Neuronal stem cell (in vitro differentiated cells): Measurements from ENCODE around the gene ZACN. TPM values are rescaled to one million over a fixed set of nuclear protein-coding genes. Genes with fewer than 3 reads are reported as not detected.

Experiments
- DNase-seq: peaks from one replicate; pipeline ENCODE4 v3.0.0-alpha.2; 2013; ENCODE audit warnings: low spot score
- H2AFZ ChIP-seq: one replicate; pipeline ENCODE4 v1.6.1; 2013; ENCODE audit warnings: mild to moderate bottlenecking, low read length, inconsistent platforms
- H2AK5ac ChIP-seq: 2 replicates; pipeline ENCODE4 v1.6.1; 2013; ENCODE audit warnings: low read depth, mild to moderate bottlenecking, inconsistent platforms, low read length, moderate library complexity, mixed read lengths
- H2BK120ac ChIP-seq: 2 replicates; pipeline ENCODE4 v1.6.1; 2013; ENCODE audit warnings: low read depth, mild to moderate bottlenecking, inconsistent platforms, low read length, moderate library complexity, mixed read lengths
- H2BK12ac ChIP-seq: one replicate; pipeline ENCODE4 v1.6.1; 2013; ENCODE audit warnings: low read length, inconsistent platforms
- H2BK15ac ChIP-seq: 2 replicates; pipeline ENCODE4 v1.6.1; 2013; ENCODE audit warnings: mild to moderate bottlenecking, low read length, inconsistent platforms, mixed read lengths
- H2BK5ac ChIP-seq: one replicate; pipeline ENCODE4 v1.6.1; 2013; ENCODE audit warnings: inconsistent platforms, mild to moderate bottlenecking, low read length, moderate library complexity
- H3K14ac ChIP-seq: one replicate; pipeline ENCODE4 v1.6.1; 2013; ENCODE audit warnings: low read length, inconsistent platforms
- H3K18ac ChIP-seq: 2 replicates; pipeline ENCODE4 v1.6.1; 2013; ENCODE audit warnings: low read length, inconsistent platforms
- H3K23ac ChIP-seq: 2 replicates; pipeline ENCODE4 v1.6.1; 2013; ENCODE audit warnings: low read depth, mild to moderate bottlenecking, mixed read lengths, low read length, inconsistent platforms; ENCODE audit not compliant: poor library complexity
- H3K27ac ChIP-seq: replicated peaks from 3 replicates; pipeline ENCODE4 v1.5.1; 2013; ENCODE audit warnings: low read length, inconsistent platforms
- H3K27me3 ChIP-seq, 3 experiments: 2 replicates each; pipeline ENCODE4 v1.6.1; 2013; ENCODE audit warnings: low read length in 3 of 3, mild to moderate bottlenecking in 2 of 3, inconsistent platforms in 1 of 3, low read depth in 1 of 3, mixed read lengths in 1 of 3, moderate library complexity in 1 of 3; ENCODE audit not compliant: control insufficient read depth in 3 of 3, insufficient read depth in 3 of 3
- H3K36me3 ChIP-seq, 2 donors: replicated peaks in 1 of 2; 2 replicates each; pipeline ENCODE4 v1.6.1; 2013; ENCODE audit warnings: low read length in 2 of 2; ENCODE audit not compliant: control insufficient read depth in 2 of 2, insufficient read depth in 2 of 2
- H3K4ac ChIP-seq: 2 replicates; pipeline ENCODE4 v1.6.1; 2013; ENCODE audit warnings: inconsistent platforms, mild to moderate bottlenecking, low read length, moderate library complexity
- H3K4me1 ChIP-seq, 2 donors: 1 replicate in 1 of 2; 2 replicates in 1 of 2; pipeline ENCODE4 v1.6.1; 2013; ENCODE audit warnings: low read length in 2 of 2, low read depth in 1 of 2; ENCODE audit not compliant: control insufficient read depth in 2 of 2, insufficient read depth in 1 of 2
- H3K4me2 ChIP-seq: one replicate; pipeline ENCODE4 v1.6.1; 2013; ENCODE audit warnings: mild to moderate bottlenecking, low read length, inconsistent platforms; ENCODE audit not compliant: insufficient read depth, poor library complexity, severe bottlenecking
- H3K4me3 ChIP-seq, 2 donors: 2 replicates each; pipeline ENCODE4 v1.5.1; 2013; ENCODE audit warnings: low read length in 2 of 2, mild to moderate bottlenecking in 2 of 2, inconsistent platforms in 1 of 2, moderate library complexity in 1 of 2
- H3K79me1 ChIP-seq: one replicate; pipeline ENCODE4 v1.6.1; 2013; ENCODE audit warnings: low read depth, mild to moderate bottlenecking, inconsistent platforms, low read length, moderate library complexity
- H3K9ac ChIP-seq: one replicate; pipeline ENCODE4 v1.6.1; 2013; ENCODE audit warnings: mild to moderate bottlenecking, low read depth, low read length, inconsistent platforms; ENCODE audit not compliant: poor library complexity
- H3K9me3 ChIP-seq, 2 donors: replicated peaks in 1 of 2; 2 replicates each; pipeline versions ENCODE3 to v1.6.1; 2013; ENCODE audit warnings: low read length in 2 of 2, mild to moderate bottlenecking in 2 of 2, inconsistent platforms in 1 of 2, low read depth in 1 of 2, mixed read lengths in 1 of 2, moderate library complexity in 1 of 2; ENCODE audit not compliant: control insufficient read depth in 2 of 2, insufficient read depth in 1 of 2
- H4K8ac ChIP-seq: one replicate; pipeline ENCODE4 v1.6.1; 2013; ENCODE audit warnings: low read depth, mild to moderate bottlenecking, inconsistent platforms, low read length, moderate library complexity
- H4K91ac ChIP-seq: one replicate; pipeline ENCODE4 v1.6.1; 2013; ENCODE audit warnings: low read length, low read depth, mild to moderate bottlenecking, inconsistent platforms; ENCODE audit not compliant: poor library complexity
- WGBS, 2 donors: extraction: QIAGEN DNeasy Blood & Tissue Kit; methylation state at CpG; one replicate each; pipeline ENCODE4 v1.1.7; 2013; ENCODE audit warnings: missing lambda C conversion rate in 2 of 2, mixed read lengths in 1 of 2; ENCODE audit not compliant: insufficient read length in 2 of 2, insufficient replicate concordance in 1 of 2; ENCODE audit errors: extremely low coverage in 2 of 2; 5-methylcytosine and 5-hydroxymethylcytosine counted together
- polyA plus RNA-seq, 2 experiments: library from polyadenylated mRNA; stranded (reverse); fragments of 200-250 nt; gene quantifications; one replicate each; pipeline ENCODE4 v1.2.3, GENCODE V29; 2013

The ZACN gene
- not detected for polyA plus RNA-seq (2013, experiment 1 of 2)
- polyA plus RNA-seq (2013, experiment 2 of 2): not detected

DNA sequence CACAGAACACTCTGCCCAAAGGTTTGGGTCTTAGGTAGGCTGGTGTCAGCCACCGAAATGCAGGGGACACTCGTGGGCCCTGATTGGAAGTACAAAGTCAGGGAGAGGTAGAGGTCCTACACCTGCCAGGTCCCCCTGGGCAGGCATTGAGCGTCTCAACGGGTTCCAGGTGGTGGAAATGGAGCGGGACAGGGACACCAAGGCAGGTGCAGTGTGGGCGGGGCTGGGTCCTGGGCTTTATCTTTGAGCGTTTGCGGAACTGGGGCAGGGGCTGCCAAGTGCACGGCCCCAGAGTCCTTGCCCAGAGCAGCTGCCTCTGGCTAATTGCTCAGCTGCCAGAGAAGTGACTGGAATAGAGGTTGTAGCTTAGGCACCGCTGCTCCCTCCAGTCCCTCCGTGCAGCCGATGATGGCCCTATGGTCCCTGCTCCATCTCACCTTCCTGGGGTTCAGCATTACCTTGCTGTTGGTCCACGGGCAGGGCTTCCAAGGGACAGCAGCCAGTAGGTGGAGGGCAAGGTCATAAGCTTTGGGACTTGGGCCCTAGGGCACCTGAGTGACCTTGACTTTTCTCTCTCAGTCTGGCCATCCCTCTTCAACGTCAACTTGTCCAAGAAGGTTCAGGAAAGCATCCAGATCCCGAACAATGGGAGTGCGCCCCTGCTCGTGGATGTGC lies at the start of gene ZACN:
TSS of gene ZACN (plus strand) at position 323 of the 675 bp plus-strand sequence. CDS start at position 406, 83 bp downstream.
- Histone ChIP-seq H3K27me3 (peaks cover 32 to 61% (median 36%) of the 10 kb centered on the region in 3 experiments), H4K8ac (no peak within 1 kb of the TSS), H4K91ac (no peak within 1 kb of the TSS), H2BK12ac (no peak within 1 kb of the TSS), H3K18ac (peak within 1 kb of the TSS; percentile 39), H3K36me3 (peaks cover 8 to 21% of the 10 kb centered on the region in 2 donors), H3K79me1 (no peaks in the 10 kb centered on the region), H2BK120ac (no peak within 1 kb of the TSS), H2BK5ac (no peak within 1 kb of the TSS), H3K4me1 (peaks cover 17 to 22% of the 10 kb centered on the region in 2 donors), H3K23ac (peak within 1 kb of the TSS; percentile 86), H3K4me3 (peak within 1 kb of the TSS in 1 of 2 donors; percentile 39), H3K4me2 (peak within 1 kb of the TSS; percentile 38), H3K9me3 (peaks cover 0 to 5% of the 10 kb centered on the region in 2 donors), H2AK5ac (no peak within 1 kb of the TSS), H2BK15ac (no peak within 1 kb of the TSS), H3K14ac (peak within 1 kb of the TSS; percentile 28), H3K27ac (no peak within 1 kb of the TSS), H2AFZ (no peak within 1 kb of the TSS), H3K9ac (peak within 1 kb of the TSS; percentile 46), H3K4ac (no peak within 1 kb of the TSS)
- no CpG with 5 or more reads among the region's 17 CpGs for WGBS, 2 donors
- no peak for DNase-seq

DNA sequence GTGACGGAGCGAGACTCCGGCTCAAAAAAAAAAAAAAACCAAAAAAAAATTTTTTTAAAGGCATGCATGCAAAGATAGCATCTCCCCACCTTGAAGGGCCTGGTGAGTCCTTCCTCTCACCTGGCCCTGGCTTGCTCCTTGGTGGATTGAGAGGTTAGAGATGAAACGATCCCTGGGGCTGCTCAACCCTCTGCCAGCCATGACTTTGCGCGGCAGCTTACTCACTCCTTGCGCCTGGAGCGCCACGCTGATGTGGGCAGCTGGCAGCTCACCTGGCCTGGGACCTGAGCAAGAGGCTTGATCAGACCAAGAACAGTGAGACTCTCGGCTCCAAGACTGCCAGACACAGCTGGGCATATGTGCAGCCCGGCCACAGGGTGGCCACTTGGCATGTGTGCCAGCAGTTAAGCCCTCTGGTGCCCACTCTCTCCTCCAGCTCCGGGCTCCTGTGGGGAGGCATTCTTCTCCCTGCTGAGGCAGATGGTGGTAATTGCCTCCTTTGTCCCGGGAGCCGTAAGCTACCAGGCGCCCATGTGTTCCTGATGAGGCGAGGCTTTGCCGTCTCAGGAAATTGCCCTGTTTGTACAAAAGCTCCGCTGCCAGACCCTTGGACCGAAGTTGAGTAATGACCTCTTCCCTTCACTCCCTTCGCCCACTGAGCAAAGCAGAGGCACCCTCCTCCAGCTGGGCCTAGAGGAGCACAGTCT lies 46.8 kb upstream of the ZACN start:
- Histone ChIP-seq H3K9me3 (peaks cover 0 to 19% of the 10 kb centered on the region in 2 donors), H3K4me1 (peaks cover 8 to 11% of the 10 kb centered on the region in 2 donors), H2BK15ac (no peak overlapping the region), H2AFZ (no peak overlapping the region), H3K4me3 (no peak overlapping the region), H3K27me3 (peaks cover 0 to 8% (median 0%) of the 10 kb centered on the region in 3 experiments), H4K8ac (no peak overlapping the region), H3K79me1 (no peaks in the 10 kb centered on the region), H2BK5ac (no peak overlapping the region), H3K9ac (no peak overlapping the region), H3K23ac (peak overlapping the region; percentile 43), H2AK5ac (peak overlapping the region; percentile 63), H3K36me3 (peaks cover 0 to 8% of the 10 kb centered on the region in 2 donors), H3K4me2 (no peak overlapping the region), H3K27ac (no peak overlapping the region), H2BK120ac (no peak overlapping the region), H4K91ac (peak overlapping the region; percentile 12), H3K18ac (peak overlapping the region; percentile 64), H2BK12ac (peak overlapping the region; percentile 41), H3K14ac (peak overlapping the region; percentile 63), H3K4ac (no peak overlapping the region)
- DNase-seq: no peak
- WGBS, 2 donors: no CpG with 5 or more reads among the region's 20 CpGs

DNA sequence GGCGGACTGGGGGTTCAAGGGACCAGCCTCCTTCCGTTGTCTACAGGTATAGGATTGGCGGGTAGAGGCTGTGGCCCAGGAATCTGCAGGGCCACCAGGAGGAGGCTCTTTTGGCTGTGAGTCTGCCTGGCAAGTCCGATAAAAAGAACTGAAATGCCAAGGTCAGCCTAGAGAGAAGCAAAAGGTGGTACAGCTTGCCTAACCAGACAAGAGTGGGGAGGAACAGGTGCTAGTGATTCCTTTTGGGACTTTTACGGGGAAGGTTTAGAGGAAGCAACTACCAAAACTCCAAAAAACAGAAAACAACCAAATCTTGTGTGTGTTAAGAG lies 46.2 kb upstream of the ZACN start:
- Histone ChIP-seq H3K27me3 (peaks cover 0 to 8% (median 0%) of the 10 kb centered on the region in 3 experiments), H3K9ac (no peak overlapping the region), H3K4me1 (peaks cover 8 to 11% of the 10 kb centered on the region in 2 donors), H2BK15ac (no peak overlapping the region), H3K18ac (peak overlapping the region; percentile 64), H4K91ac (peak overlapping the region; percentile 12), H3K14ac (no peak overlapping the region), H2BK5ac (no peak overlapping the region), H3K9me3 (peaks cover 0 to 19% of the 10 kb centered on the region in 2 donors), H2AFZ (no peak overlapping the region), H3K4me3 (no peak overlapping the region), H3K79me1 (no peaks in the 10 kb centered on the region), H2BK120ac (no peak overlapping the region), H3K36me3 (peaks cover 0 to 11% of the 10 kb centered on the region in 2 donors), H2AK5ac (peak overlapping the region; percentile 63), H2BK12ac (peak overlapping the region; percentile 41), H3K23ac (peak overlapping the region; percentile 43), H4K8ac (no peak overlapping the region), H3K27ac (no peak overlapping the region), H3K4ac (no peak overlapping the region), H3K4me2 (no peak overlapping the region)
- WGBS, 2 donors: no CpG with 5 or more reads among the region's 5 CpGs
- no peak for DNase-seq

DNA sequence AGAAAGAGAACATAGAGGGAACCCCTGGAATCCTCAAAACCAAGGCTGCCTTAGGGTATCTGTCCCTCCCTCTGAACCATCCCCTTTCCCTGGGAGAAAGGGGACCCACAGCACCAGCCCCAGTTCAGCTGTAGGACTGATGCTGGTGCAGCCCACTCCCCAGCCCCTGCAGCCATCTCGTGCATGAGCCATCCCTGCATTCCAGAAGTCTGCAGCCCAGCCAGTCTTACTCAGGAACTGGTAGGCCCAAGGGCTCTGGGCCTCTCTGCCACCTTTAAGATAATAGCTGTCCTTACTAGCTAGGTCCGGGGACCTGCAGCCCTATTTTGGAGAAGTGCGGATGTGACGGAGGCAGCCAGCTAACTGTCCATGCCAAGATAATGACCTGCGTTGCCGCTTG lies 45.8 kb upstream of the ZACN start:
- Histone ChIP-seq H3K9ac (no peak overlapping the region), H2BK120ac (no peak overlapping the region), H3K4ac (no peak overlapping the region), H4K91ac (no peak overlapping the region), H3K4me3 (no peak overlapping the region), H3K23ac (no peak overlapping the region), H3K18ac (no peak overlapping the region), H3K4me2 (no peak overlapping the region), H2BK12ac (no peak overlapping the region), H3K79me1 (no peaks in the 10 kb centered on the region), H3K27ac (no peak overlapping the region), H3K4me1 (peaks cover 8 to 11% of the 10 kb centered on the region in 2 donors), H3K14ac (no peak overlapping the region), H4K8ac (no peak overlapping the region), H3K36me3 (peaks cover 0 to 15% of the 10 kb centered on the region in 2 donors), H3K27me3 (peaks cover 0 to 7% (median 0%) of the 10 kb centered on the region in 3 experiments), H2AFZ (no peak overlapping the region), H2BK15ac (no peak overlapping the region), H3K9me3 (peaks cover 0 to 19% of the 10 kb centered on the region in 2 donors), H2AK5ac (no peak overlapping the region), H2BK5ac (no peak overlapping the region)
- DNase-seq: no peak
- WGBS, 2 donors: no CpG with 5 or more reads among the region's 6 CpGs
